Calu3 (cell line): ENCODE results near the gene TMEM127. TPM values are rescaled to one million over a fixed set of nuclear protein-coding genes. Genes with fewer than 3 reads are reported as not detected.
"Not testable (repeated sequence)": the region's sequence is repeated elsewhere in the genome, so short reads cannot be mapped to it uniquely, and the experiment has no call there.

ENCODE experiments used
- BruUV-seq: library from RNA; stranded (reverse); fragments of 400-500 nt; replicated peaks from 2 replicates; lab custom pipeline; 2021; lab: Mats Ljungman, UMichigan
- CTCF ChIA-PET: fragments of 300-600 bp; sonication (Branson Sonifier 250); formaldehyde crosslinking; loops from one replicate; lab custom pipeline; 2022; ENCODE audit warnings: antibody characterized with exemption; lab: Charles Lee
- DNase-seq: peaks from one replicate; pipeline ENCODE4 v3.0.0; 2022
- H3K27ac Mint-ChIP-seq: one replicate; pipeline ENCODE4 v1.8.0; 2022; ENCODE audit warnings: mixed read lengths; ENCODE audit not compliant: unreplicated experiment
- H3K27me3 Mint-ChIP-seq: one replicate; pipeline ENCODE4 v1.8.0; 2022; ENCODE audit warnings: mixed read lengths; ENCODE audit not compliant: unreplicated experiment
- H3K36me3 Mint-ChIP-seq: one replicate; pipeline ENCODE4 v1.8.0; 2022; ENCODE audit warnings: mild to moderate bottlenecking, moderate library complexity, mixed read lengths; ENCODE audit not compliant: insufficient read depth, unreplicated experiment
- H3K4me1 Mint-ChIP-seq: one replicate; pipeline ENCODE4 v1.8.0; 2022; ENCODE audit warnings: mild to moderate bottlenecking, low read depth, mixed read lengths; ENCODE audit not compliant: unreplicated experiment
- H3K4me3 Mint-ChIP-seq: one replicate; pipeline ENCODE4 v1.8.0; 2022; ENCODE audit warnings: mild to moderate bottlenecking, low read depth, moderate library complexity, mixed read lengths; ENCODE audit not compliant: unreplicated experiment
- H3K9me3 Mint-ChIP-seq: one replicate; pipeline ENCODE4 v1.8.0; 2022; ENCODE audit warnings: low read depth, mixed read lengths; ENCODE audit not compliant: unreplicated experiment
- CTCF ChIP-seq: fragments of 200-600 bp; IDR thresholded peaks from one replicate; pipeline ENCODE4 v1.8.0; 2022; ENCODE audit warnings: antibody characterized with exemption; ENCODE audit not compliant: unreplicated experiment
- intact Hi-C: fragments of 100-400 bp; cut with micrococcal nuclease; formaldehyde crosslinking; loops from one replicate; pipeline ENCODE4 v1.10.0; 2022; ENCODE audit not compliant: unreplicated experiment
- total RNA-seq: library from RNA; stranded (reverse); gene quantifications from 2 replicates; pipeline ENCODE4 v1.2.3, GENCODE V29; 2022

TMEM127 gene
- total RNA-seq, 1 experiment from 2014 or later, result 50.7 TPM

DNA sequence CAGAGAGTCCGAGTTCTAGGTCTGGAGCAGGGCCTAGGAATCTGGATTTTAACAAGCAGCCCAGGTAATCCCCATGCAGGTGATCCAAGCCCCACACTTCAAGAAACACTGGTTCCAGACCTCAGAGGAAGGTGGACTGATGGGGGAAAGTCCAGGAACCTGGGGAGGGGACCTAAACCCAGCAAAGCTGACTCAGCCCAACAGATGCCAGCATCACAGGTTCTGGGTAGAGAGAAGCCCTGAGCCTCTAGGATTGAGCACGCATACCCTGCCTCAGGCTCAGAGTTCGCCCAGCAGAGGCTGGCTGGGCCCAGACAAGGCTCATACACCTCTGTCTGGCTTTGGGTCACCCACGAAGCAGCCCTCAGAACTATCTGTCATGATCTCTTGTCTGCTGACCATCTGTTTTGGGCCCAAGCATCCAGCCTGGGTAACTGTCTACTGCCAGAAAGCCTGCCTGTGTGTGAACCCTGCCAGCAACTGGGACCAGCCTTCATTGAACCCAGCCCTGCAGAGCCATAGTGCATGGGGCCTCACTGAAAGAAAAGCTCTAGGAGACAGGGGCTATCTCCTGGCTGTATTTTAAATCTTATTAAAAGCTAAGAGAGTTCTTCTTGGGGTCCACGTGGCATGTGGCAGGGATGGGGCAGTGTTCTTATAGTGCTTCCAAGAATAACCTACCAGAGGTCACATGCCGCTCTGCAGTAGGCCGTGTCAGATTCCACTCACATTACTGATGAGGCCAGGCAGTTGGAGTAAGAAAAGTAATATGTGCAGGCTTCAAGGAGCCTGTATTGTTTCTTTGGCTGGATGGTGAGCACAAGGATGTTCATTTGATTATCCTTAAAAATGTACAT lies 7.4 kb downstream of the TMEM127 start:
- peaks cover 18% of the 10 kb centered on the region for H3K4me1 Mint-ChIP-seq
- no peak overlapping the region for H3K4me3 Mint-ChIP-seq
- BruUV-seq, result no TSS peak
- H3K9me3 Mint-ChIP-seq, result no peaks in the 10 kb centered on the region
- no peak for TF ChIP-seq CTCF
- intact Hi-C loops, result no loop called here
- H3K27me3 Mint-ChIP-seq, result no peaks in the 10 kb centered on the region
- DNase-seq, result no peak
- no peak overlapping the region for H3K27ac Mint-ChIP-seq
- CTCF ChIA-PET, result no interaction called here
- peaks cover 15% of the 10 kb centered on the region for H3K36me3 Mint-ChIP-seq

DNA sequence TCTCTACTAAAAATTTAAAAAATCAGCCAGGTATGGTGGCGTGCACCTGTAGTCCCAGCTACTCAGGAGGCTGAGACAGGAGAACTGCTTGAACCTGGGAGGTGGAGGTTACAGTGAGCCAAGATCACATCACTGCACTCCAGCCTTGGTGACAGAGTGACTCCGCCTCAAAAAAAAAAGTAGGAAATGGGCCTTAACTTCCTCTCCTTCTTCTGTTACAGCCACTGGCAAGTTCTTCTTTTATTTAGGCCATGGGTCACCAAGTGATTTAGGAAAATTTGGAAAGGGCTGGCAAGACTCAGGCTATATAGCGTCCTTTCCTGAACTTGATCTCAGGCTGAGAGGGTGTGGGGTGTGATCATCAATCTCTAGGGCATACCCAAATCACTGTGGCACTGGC lies 8.1 kb downstream of the TMEM127 start:
- H3K4me3 Mint-ChIP-seq, BruUV-seq, CTCF ChIA-PET, H3K9me3 Mint-ChIP-seq, intact Hi-C loops, H3K27ac Mint-ChIP-seq, DNase-seq, H3K27me3 Mint-ChIP-seq: not testable (repeated sequence)
- Mint-ChIP-seq H3K36me3 (peaks cover 17% of the 10 kb centered on the region), H3K4me1 (peaks cover 18% of the 10 kb centered on the region)

GRCh38 chr2:96256611-96257113 lies 9.1 kb downstream of the TMEM127 start:
- Mint-ChIP-seq H3K9me3 (no peaks in the 10 kb centered on the region), H3K27me3 (no peaks in the 10 kb centered on the region), H3K36me3 (peaks cover 17% of the 10 kb centered on the region), H3K27ac (no peak overlapping the region), H3K4me3 (no peak overlapping the region), H3K4me1 (peaks cover 25% of the 10 kb centered on the region)
- CTCF ChIA-PET, result interaction anchor here (0.7 kb wide), 2 partner anchors 625 to 947 kb away, joined by 4 to 7 read pairs; no protein-coding TSS in a partner anchor
- no TSS peak for BruUV-seq
- intact Hi-C loops, result no loop called here
- no peak for TF ChIP-seq CTCF
- DNase-seq, result no peak

DNA sequence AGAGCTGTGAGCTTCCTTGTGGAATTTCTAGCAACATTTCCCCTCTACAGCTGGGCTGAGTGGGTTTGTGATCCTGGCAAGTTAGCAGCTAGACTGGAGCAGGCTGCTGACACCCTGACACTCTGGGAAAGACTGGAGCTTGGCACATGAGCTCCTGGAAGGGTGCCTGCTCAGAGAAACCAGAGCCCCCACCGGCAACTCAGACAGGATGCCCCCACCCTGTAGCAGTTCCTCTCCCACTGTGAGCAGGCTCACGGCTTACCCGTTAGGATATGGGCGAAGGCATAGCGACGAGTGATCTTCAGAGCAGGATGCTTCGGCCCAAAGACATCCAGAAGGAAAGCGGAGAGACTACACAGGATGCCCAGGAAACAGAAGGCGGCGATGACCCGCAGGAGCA lies 11.2 kb downstream of the TMEM127 start:
- DNase-seq, result no peak
- no peak overlapping the region for H3K27ac Mint-ChIP-seq
- no peaks in the 10 kb centered on the region for H3K9me3 Mint-ChIP-seq
- TF ChIP-seq CTCF, result no peak
- H3K27me3 Mint-ChIP-seq, result no peaks in the 10 kb centered on the region
- H3K4me1 Mint-ChIP-seq, result peaks cover 15% of the 10 kb centered on the region
- no peak overlapping the region for H3K4me3 Mint-ChIP-seq
- CTCF ChIA-PET, result interaction anchor here (1.2 kb wide), 1 partner anchor 80 kb away, joined by 3 read pairs; no protein-coding TSS in a partner anchor
- intact Hi-C loops, result no loop called here
- peaks cover 20% of the 10 kb centered on the region for H3K36me3 Mint-ChIP-seq
- BruUV-seq, result no TSS peak

DNA sequence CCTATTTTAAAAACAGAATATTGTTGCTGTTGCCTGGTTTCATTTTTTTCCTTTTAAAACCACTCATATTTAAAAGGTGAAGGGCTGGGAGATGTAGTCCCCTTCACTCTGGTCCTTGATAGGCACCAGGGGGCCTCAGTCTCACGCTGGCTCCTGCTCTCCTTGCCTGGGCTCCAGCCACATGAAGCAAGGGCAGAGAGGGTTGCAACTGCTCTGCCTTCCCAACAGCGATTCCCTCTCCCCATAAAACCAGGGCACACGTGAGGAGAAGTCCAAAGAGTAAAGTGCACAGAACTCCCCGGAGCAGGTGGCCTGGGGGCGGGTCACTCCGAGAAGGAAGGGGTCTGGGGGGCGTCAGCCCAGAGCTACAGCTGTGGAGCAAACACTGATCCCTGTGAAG lies 12.8 kb downstream of the TMEM127 start:
- TF ChIP-seq CTCF, result no peak
- no peaks in the 10 kb centered on the region for H3K27me3 Mint-ChIP-seq
- intact Hi-C loops, result no loop called here
- CTCF ChIA-PET, result no interaction called here
- DNase-seq, result no peak
- H3K36me3 Mint-ChIP-seq, result peaks cover 23% of the 10 kb centered on the region
- H3K27ac Mint-ChIP-seq, result no peak overlapping the region
- H3K9me3 Mint-ChIP-seq, result no peaks in the 10 kb centered on the region
- no peak overlapping the region for H3K4me3 Mint-ChIP-seq
- no TSS peak for BruUV-seq
- peaks cover 17% of the 10 kb centered on the region for H3K4me1 Mint-ChIP-seq
